B cell (primary cell): Measurements from ENCODE around the gene RAB25. TPM values are rescaled to one million over a fixed set of nuclear protein-coding genes. Genes with fewer than 3 reads are reported as not detected.

ENCODE experiments used
- ATAC-seq: fragments of 200-7000 bp; cut with Tn5 transposase; one replicate; pipeline ENCODE4 v1.10.0; 2021; ENCODE audit warnings: low read depth, mild to moderate bottlenecking, moderate number of reproducible peaks, moderate library complexity
- CTCF ChIA-PET: fragments of 350-600 bp; sonication (Branson Sonifier 250); formaldehyde crosslinking; loops from one replicate; lab custom pipeline; 2021; ENCODE audit warnings: antibody characterized with exemption, inconsistent platforms; lab: Charles Lee
- POLR2A ChIA-PET: fragments of 350-600 bp; sonication (Branson Sonifier 250); formaldehyde crosslinking; loops from one replicate; lab custom pipeline; 2021; ENCODE audit warnings: antibody characterized with exemption; lab: Charles Lee
- DNase-seq: peaks from one replicate; pipeline ENCODE4 v3.0.0; 2013
- H2AFZ ChIP-seq: 2 replicates; pipeline ENCODE4 v1.6.1; 2012; ENCODE audit warnings: mild to moderate bottlenecking, low read depth, low read length; ENCODE audit not compliant: insufficient read depth, poor library complexity, severe bottlenecking
- H3K27ac ChIP-seq, 2 donors: 1 replicate in 1 of 2; 2 replicates in 1 of 2; pipeline ENCODE4 v1.5.1; 2012 to 2013; ENCODE audit warnings: low read length in 2 of 2, mild to moderate bottlenecking in 2 of 2, moderate library complexity in 1 of 2
- H3K27me3 ChIP-seq, 4 experiments: fragments of 200-600 bp in 1 of 4; sonication (generic) in 1 of 4; replicated peaks in 1 of 4; 1 replicate in 2 of 4; 2 replicates in 2 of 4; pipeline versions ENCODE4 v1.6.1 to v1.7.0; 2013 to 2016; ENCODE audit warnings: low read length in 3 of 4, mild to moderate bottlenecking in 2 of 4, mixed read lengths in 1 of 4, moderate library complexity in 1 of 4; ENCODE audit not compliant: insufficient read depth in 4 of 4, control insufficient read depth in 3 of 4; ENCODE audit errors: control extremely low read depth in 1 of 4
- H3K36me3 ChIP-seq, 2 experiments: replicated peaks in 1 of 2; 1 replicate in 1 of 2; 2 replicates in 1 of 2; pipeline versions ENCODE4 v1.6.1 to v1.7.1; 2013; ENCODE audit warnings: low read length in 1 of 2; ENCODE audit not compliant: insufficient read depth in 2 of 2, control insufficient read depth in 1 of 2; ENCODE audit errors: control extremely low read depth in 1 of 2, extremely low read depth in 1 of 2
- H3K4me1 ChIP-seq, 2 donors: fragments of 200-600 bp in 1 of 2; sonication (generic) in 1 of 2; 1 replicate in 1 of 2; 2 replicates in 1 of 2; pipeline versions ENCODE4 v1.5.1 to v1.6.1; 2013 to 2017; ENCODE audit warnings: low read length in 2 of 2; ENCODE audit not compliant: control insufficient read depth in 2 of 2, insufficient read depth in 2 of 2
- H3K4me2 ChIP-seq: replicated peaks from 2 replicates; pipeline ENCODE3; 2012; ENCODE audit warnings: mild to moderate bottlenecking, low read depth, low read length; ENCODE audit not compliant: poor library complexity, severe bottlenecking
- H3K4me3 ChIP-seq, 5 experiments: fragments of 200-600 bp in 1 of 5; sonication (generic) in 1 of 5; 1 replicate in 3 of 5; 2 replicates in 2 of 5; pipeline versions ENCODE4 v1.5.1 to v1.7.0; 2011 to 2016; ENCODE audit warnings: low read length in 4 of 5, mild to moderate bottlenecking in 4 of 5, low read depth in 2 of 5, control low read depth in 1 of 5, moderate library complexity in 1 of 5; ENCODE audit not compliant: insufficient read depth in 1 of 5; ENCODE audit errors: control extremely low read depth in 1 of 5, extremely low read depth in 1 of 5
- H3K79me2 ChIP-seq: fragments of 200-600 bp; sonication (generic); one replicate; pipeline ENCODE4 v1.6.0; 2016; ENCODE audit warnings: low read length; ENCODE audit not compliant: control insufficient read depth, insufficient read depth
- H3K9ac ChIP-seq: fragments of 200-600 bp; sonication (generic); 2 replicates; pipeline ENCODE4 v1.6.1; 2017; ENCODE audit warnings: mild to moderate bottlenecking, low read length, moderate library complexity
- H3K9me3 ChIP-seq, 3 donors: one replicate each; pipeline versions ENCODE4 v1.6.1 to v1.7.1; 2013; ENCODE audit warnings: low read length in 2 of 3; ENCODE audit not compliant: control insufficient read depth in 2 of 3, insufficient read depth in 1 of 3; ENCODE audit errors: control extremely low read depth in 1 of 3
- H4K20me1 ChIP-seq: 2 replicates; pipeline ENCODE4 v1.6.0; 2012; ENCODE audit warnings: mild to moderate bottlenecking, low read length; ENCODE audit not compliant: insufficient read depth, control insufficient read depth, poor library complexity, severe bottlenecking
- H3K27ac Mint-ChIP-seq: one replicate; pipeline ENCODE4 v1.8.0; 2021; ENCODE audit warnings: mixed read lengths
- H3K27me3 Mint-ChIP-seq: one replicate; pipeline ENCODE4 v1.8.0; 2021; ENCODE audit warnings: mixed read lengths
- H3K4me1 Mint-ChIP-seq: one replicate; pipeline ENCODE4 v1.8.0; 2021; ENCODE audit warnings: mixed read lengths
- H3K4me3 Mint-ChIP-seq: one replicate; pipeline ENCODE4 v1.8.0; 2021; ENCODE audit warnings: mixed read lengths
- H3K9me3 Mint-ChIP-seq: one replicate; pipeline ENCODE4 v1.8.0; 2022; ENCODE audit warnings: mixed read lengths; ENCODE audit not compliant: insufficient read depth
- EZH2 ChIP-seq: IDR thresholded peaks from 2 replicates; pipeline ENCODE4 v1.6.1; 2012; ENCODE audit warnings: borderline replicate concordance, low read depth, mild to moderate bottlenecking, moderate library complexity, low read length; ENCODE audit not compliant: insufficient read depth, poor library complexity, severe bottlenecking
- WGBS: methylation state at CpG from one replicate; pipeline ENCODE4 v1.1.5; 2013; ENCODE audit warnings: missing lambda C conversion rate; ENCODE audit not compliant: insufficient coverage; 5-methylcytosine and 5-hydroxymethylcytosine counted together
- intact Hi-C: fragments of 100-400 bp; cut with micrococcal nuclease; formaldehyde crosslinking; loops from one replicate; pipeline ENCODE4 v1.10.0; 2022
- polyA plus RNA-seq: library from polyadenylated mRNA; depleted of rRNA; stranded (reverse); fragments of >200 nt; gene quantifications from 2 replicates; pipeline ENCODE4 v1.2.3, GENCODE V29; 2012
- total RNA-seq, 2 donors: library from RNA; stranded (reverse); fragments of 120-200 nt in 1 of 2; gene quantifications; 1 replicate in 1 of 2; 2 replicates in 1 of 2; pipeline versions ENCODE4 v1.2.3 to v1.2.4, GENCODE V29; 2013 to 2022
- TF ChIP-seq, protein P1 (sequence below): fragments of 200-600 bp; IDR thresholded peaks from one replicate; pipeline ENCODE4 v1.8.0; 2022; ENCODE audit warnings: antibody characterized with exemption, mild to moderate bottlenecking

Gene RAB25
- total and polyA plus RNA-seq, 2 donors (not counting 1 experiment from before 2014, with no cell fraction given) = 0.69 to 2.2 TPM

GRCh38 chr1:156064615-156065014, 3.7 kb downstream of the RAB25 start:
- Histone ChIP-seq H3K27me3 (peaks cover 0 to under 1% (median 0%) of the 10 kb centered on the region in 4 experiments), H3K36me3 (no peaks in the 10 kb centered on the region), H2AFZ (no peak overlapping the region), H3K4me1 (no peaks in the 10 kb centered on the region), H3K79me2 (no peaks in the 10 kb centered on the region), H3K27ac (no peak overlapping the region), H3K9me3 (no peaks in the 10 kb centered on the region), H3K9ac (no peak overlapping the region), H3K4me2 (no peak overlapping the region), H3K4me3 (no peak overlapping the region), H4K20me1 (no peaks in the 10 kb centered on the region)
- no peaks in the 10 kb centered on the region for H3K4me1 Mint-ChIP-seq
- no peak overlapping the region for H3K27ac Mint-ChIP-seq
- TF ChIP-seq EZH2 = no peak
- TF ChIP-seq, protein P1, sequence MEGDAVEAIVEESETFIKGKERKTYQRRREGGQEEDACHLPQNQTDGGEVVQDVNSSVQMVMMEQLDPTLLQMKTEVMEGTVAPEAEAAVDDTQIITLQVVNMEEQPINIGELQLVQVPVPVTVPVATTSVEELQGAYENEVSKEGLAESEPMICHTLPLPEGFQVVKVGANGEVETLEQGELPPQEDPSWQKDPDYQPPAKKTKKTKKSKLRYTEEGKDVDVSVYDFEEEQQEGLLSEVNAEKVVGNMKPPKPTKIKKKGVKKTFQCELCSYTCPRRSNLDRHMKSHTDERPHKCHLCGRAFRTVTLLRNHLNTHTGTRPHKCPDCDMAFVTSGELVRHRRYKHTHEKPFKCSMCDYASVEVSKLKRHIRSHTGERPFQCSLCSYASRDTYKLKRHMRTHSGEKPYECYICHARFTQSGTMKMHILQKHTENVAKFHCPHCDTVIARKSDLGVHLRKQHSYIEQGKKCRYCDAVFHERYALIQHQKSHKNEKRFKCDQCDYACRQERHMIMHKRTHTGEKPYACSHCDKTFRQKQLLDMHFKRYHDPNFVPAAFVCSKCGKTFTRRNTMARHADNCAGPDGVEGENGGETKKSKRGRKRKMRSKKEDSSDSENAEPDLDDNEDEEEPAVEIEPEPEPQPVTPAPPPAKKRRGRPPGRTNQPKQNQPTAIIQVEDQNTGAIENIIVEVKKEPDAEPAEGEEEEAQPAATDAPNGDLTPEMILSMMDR = no peak
- ATAC-seq (no peak), DNase-seq (no peak)
- 100% methylated on average over 1 of the region's 2 CpGs for WGBS
- intact Hi-C loops = loop anchor here (5.0 kb wide), 1 partner anchor 132 kb away; the partner anchor contains the start of gene KHDC4
- POLR2A ChIA-PET = no interaction called here
- H3K4me3 Mint-ChIP-seq = no peak overlapping the region
- no peaks in the 10 kb centered on the region for H3K9me3 Mint-ChIP-seq
- no peaks in the 10 kb centered on the region for H3K27me3 Mint-ChIP-seq
- CTCF ChIA-PET = interaction anchor here (0.5 to 1.5 kb wide), 3 partner anchors 29 to 128 kb away, joined by 3 to 5 read pairs (median 3); no protein-coding TSS in a partner anchor

- POLR2A ChIA-PET = no interaction called here
- intact Hi-C loops = loop anchor here (5.0 kb wide), 1 partner anchor 133 kb away; the partner anchor contains the start of gene KHDC4
- Histone ChIP-seq H3K27ac (no peak overlapping the region), H3K4me1 (no peaks in the 10 kb centered on the region), H3K79me2 (no peaks in the 10 kb centered on the region), H3K9ac (no peak overlapping the region), H3K27me3 (peaks cover 0 to 4% (median 0%) of the 10 kb centered on the region in 4 experiments), H3K9me3 (no peaks in the 10 kb centered on the region), H2AFZ (no peak overlapping the region), H4K20me1 (no peaks in the 10 kb centered on the region), H3K4me2 (no peak overlapping the region), H3K4me3 (no peak overlapping the region), H3K36me3 (no peaks in the 10 kb centered on the region)
- ATAC-seq (no peak), DNase-seq (no peak)
- Mint-ChIP-seq H3K9me3 (no peaks in the 10 kb centered on the region), H3K27ac (no peak overlapping the region), H3K27me3 (no peaks in the 10 kb centered on the region), H3K4me1 (no peaks in the 10 kb centered on the region), H3K4me3 (no peak overlapping the region)
- 84% methylated on average over 3 of the region's 3 CpGs for WGBS
- TF ChIP-seq EZH2 = no peak
- TF ChIP-seq, protein P1 = no peak
- CTCF ChIA-PET = interaction anchor here (0.6 to 1.9 kb wide), 3 partner anchors 27 to 132 kb away, joined by 3 to 7 read pairs (median 3); partner anchors contain the start of gene KHDC4
Measured at GRCh38 chr1:156065212-156065611, 4.3 kb downstream of the RAB25 start.
